MM.1S (cell line): ENCODE results near the gene OGFR.

ENCODE experiments used
- DNase-seq: peaks from one replicate; pipeline ENCODE4 v3.0.0-alpha.2; 2015
- H2AFZ ChIP-seq: fragments of 300-600 bp; sonication (generic); 2 replicates; pipeline ENCODE4 v1.6.0; 2016; ENCODE audit warnings: antibody characterized with exemption, low read length
- H3F3A ChIP-seq: fragments of 300-600 bp; sonication (generic); 2 replicates; pipeline ENCODE4 v1.6.1; 2016; ENCODE audit warnings: mild to moderate bottlenecking, antibody characterized with exemption, low read length, moderate library complexity, mixed read lengths; ENCODE audit not compliant: insufficient read depth
- H3K27ac ChIP-seq: fragments of 300-600 bp; sonication (generic); 2 replicates; pipeline ENCODE4 v1.5.1; 2016; ENCODE audit warnings: mild to moderate bottlenecking, low read length
- H3K27me3 ChIP-seq: fragments of 300-600 bp; sonication (generic); replicated peaks from 2 replicates; pipeline ENCODE4 v1.6.0; 2016; ENCODE audit warnings: low read length; ENCODE audit not compliant: insufficient read depth
- H3K36me3 ChIP-seq: fragments of 300-600 bp; sonication (generic); replicated peaks from 2 replicates; pipeline ENCODE4 v1.6.1; 2016; ENCODE audit warnings: mild to moderate bottlenecking, low read length, mixed read lengths; ENCODE audit not compliant: insufficient read depth
- H3K4me1 ChIP-seq: fragments of 300-600 bp; sonication (generic); 2 replicates; pipeline ENCODE4 v1.6.1; 2016; ENCODE audit warnings: low read length, mixed read lengths
- H3K4me2 ChIP-seq: fragments of 300-600 bp; sonication (generic); 2 replicates; pipeline ENCODE4 v1.6.0; 2016; ENCODE audit warnings: low read depth, low read length
- H3K4me3 ChIP-seq: fragments of 300-600 bp; sonication (generic); 2 replicates; pipeline ENCODE4 v1.5.1; 2016; ENCODE audit warnings: low read length, mixed read lengths
- H3K79me2 ChIP-seq: fragments of 300-600 bp; sonication (generic); 2 replicates; pipeline ENCODE4 v1.6.1; 2016; ENCODE audit warnings: mixed run types, low read length, mixed read lengths
- H3K9ac ChIP-seq: fragments of 300-600 bp; sonication (generic); 2 replicates; pipeline ENCODE4 v1.6.1; 2016; ENCODE audit warnings: low read length, mixed read lengths
- H3K9me2 ChIP-seq: fragments of 300-600 bp; sonication (generic); replicated peaks from 2 replicates; pipeline ENCODE4 v1.6.1; 2016; ENCODE audit warnings: mild to moderate bottlenecking, low read length, mixed read lengths; ENCODE audit not compliant: insufficient read depth
- H3K9me3 ChIP-seq: fragments of 300-600 bp; sonication (generic); replicated peaks from 2 replicates; pipeline ENCODE4 v1.6.1; 2016; ENCODE audit warnings: mild to moderate bottlenecking, low read length, mixed read lengths; ENCODE audit not compliant: insufficient read depth
- H4K20me1 ChIP-seq: fragments of 300-600 bp; sonication (generic); 2 replicates; pipeline ENCODE4 v1.6.1; 2016; ENCODE audit warnings: mild to moderate bottlenecking, low read length, moderate library complexity, mixed read lengths; ENCODE audit not compliant: insufficient read depth
- CTCF ChIP-seq: fragments of 300-600 bp; sonication (generic); IDR thresholded peaks from 2 replicates; pipeline ENCODE4 v1.5.1; 2016; ENCODE audit warnings: antibody characterized with exemption, low read length, mixed read lengths
- EZH2 ChIP-seq: fragments of 300-600 bp; sonication (generic); optimal IDR thresholded peaks from 2 replicates; pipeline ENCODE3; 2017; ENCODE audit warnings: low read depth, mild to moderate bottlenecking, antibody characterized with exemption, low read length, mixed read lengths
- EZH2phosphoT487 ChIP-seq: fragments of 300-600 bp; sonication (generic); IDR thresholded peaks from 2 replicates; pipeline ENCODE4 v1.6.1; 2018; ENCODE audit warnings: antibody characterized with exemption, low read length

The OGFR gene

GRCh38 chr20:62830251-62830650, 25.6 kb downstream of the OGFR start:
- H3K9ac ChIP-seq: no peak overlapping the region
- H3K9me2 ChIP-seq: no peaks in the 10 kb centered on the region
- TF ChIP-seq EZH2: no peak
- no peak for TF ChIP-seq CTCF
- no peaks in the 10 kb centered on the region for H3K9me3 ChIP-seq
- no peak overlapping the region for H3K4me2 ChIP-seq
- no peak overlapping the region for H3K27ac ChIP-seq
- H3K27me3 ChIP-seq: peaks cover 57% of the 10 kb centered on the region
- DNase-seq: no peak
- no peak overlapping the region for H2AFZ ChIP-seq
- no peaks in the 10 kb centered on the region for H3K79me2 ChIP-seq
- H3K36me3 ChIP-seq: no peaks in the 10 kb centered on the region
- H3K4me3 ChIP-seq: no peak overlapping the region
- H3F3A ChIP-seq: peaks cover 13% of the 10 kb centered on the region
- no peaks in the 10 kb centered on the region for H4K20me1 ChIP-seq
- H3K4me1 ChIP-seq: peaks cover 10% of the 10 kb centered on the region

- H4K20me1 ChIP-seq: no peaks in the 10 kb centered on the region
- no peaks in the 10 kb centered on the region for H3K9me3 ChIP-seq
- no peak overlapping the region for H3K9ac ChIP-seq
- H3K9me2 ChIP-seq: no peaks in the 10 kb centered on the region
- no peak overlapping the region for H2AFZ ChIP-seq
- no peaks in the 10 kb centered on the region for H3K36me3 ChIP-seq
- no peak for DNase-seq
- no peak overlapping the region for H3K27ac ChIP-seq
- H3K79me2 ChIP-seq: no peaks in the 10 kb centered on the region
- no peak for TF ChIP-seq EZH2
- TF ChIP-seq EZH2phosphoT487: no peak
- no peak for TF ChIP-seq CTCF
- H3K4me2 ChIP-seq: no peak overlapping the region
- peaks cover 10% of the 10 kb centered on the region for H3K4me1 ChIP-seq
- no peak overlapping the region for H3K4me3 ChIP-seq
- peaks cover 60% of the 10 kb centered on the region for H3K27me3 ChIP-seq
- H3F3A ChIP-seq: peaks cover 13% of the 10 kb centered on the region
Measured at GRCh38 chr20:62830821-62831220, 26.2 kb downstream of the OGFR start.

GRCh38 chr20:62831361-62831788, 26.7 kb downstream of the OGFR start:
- Histone ChIP-seq H3K27ac (no peak overlapping the region), H3K79me2 (no peaks in the 10 kb centered on the region), H3K4me1 (peaks cover 10% of the 10 kb centered on the region), H3F3A (peaks cover 13% of the 10 kb centered on the region), H3K36me3 (no peaks in the 10 kb centered on the region), H3K4me3 (no peak overlapping the region), H2AFZ (no peak overlapping the region), H3K9ac (no peak overlapping the region), H3K27me3 (peaks cover 62% of the 10 kb centered on the region), H3K4me2 (no peak overlapping the region), H3K9me2 (no peaks in the 10 kb centered on the region), H3K9me3 (no peaks in the 10 kb centered on the region), H4K20me1 (no peaks in the 10 kb centered on the region)
- DNase-seq: no peak
- TF ChIP-seq CTCF (no peak), EZH2 (no peak), EZH2phosphoT487 (no peak)

GRCh38 chr20:62831854-62832211, 27.2 kb downstream of the OGFR start:
- Histone ChIP-seq H3F3A (peaks cover 13% of the 10 kb centered on the region), H3K9me2 (no peaks in the 10 kb centered on the region), H2AFZ (no peak overlapping the region), H3K27me3 (peaks cover 62% of the 10 kb centered on the region), H3K4me2 (no peak overlapping the region), H3K27ac (no peak overlapping the region), H3K4me3 (no peak overlapping the region), H3K9ac (no peak overlapping the region), H4K20me1 (no peaks in the 10 kb centered on the region), H3K79me2 (no peaks in the 10 kb centered on the region), H3K36me3 (no peaks in the 10 kb centered on the region), H3K4me1 (peaks cover 10% of the 10 kb centered on the region), H3K9me3 (no peaks in the 10 kb centered on the region)
- DNase-seq: no peak
- no peak for TF ChIP-seq CTCF
- TF ChIP-seq EZH2: no peak
- no peak for TF ChIP-seq EZH2phosphoT487
